ENCODE results near the gene ANK3.

GRCh38 chr10:60396766-60397165, 7.1 kb upstream of the ANK3 start:
- TF ChIP-seq CTCF (conservative IDR thresholded peaks at IDR 0.05 in 1 of 2, IDR thresholded peaks at IDR 0.05 in 1 of 2; ENCODE audit: low read depth in 1 of 2, low read length in 2 of 2) (no peak), EZH2 (IDR thresholded peaks at IDR 0.05; ENCODE audit: low read length, missing control alignments) (no peak)

Measured in fibroblast of lung (primary cell).